ENCODE data around the gene NHS. TPM values are rescaled to one million over a fixed set of nuclear protein-coding genes. Genes with fewer than 3 reads are reported as not detected.

NHS gene
- total RNA-seq, 4 donors from 2014 or later = 0.88 to 9.1 (median 2.5) TPM

- H3K27me3 ChIP-seq = no peaks in the 10 kb centered on the region
- H3K27ac ChIP-seq = no peak overlapping the region
- TF ChIP-seq POLR2A (IDR thresholded peaks at IDR 0.05) (no peak), CTCF (IDR thresholded peaks at IDR 0.05) (no peak)
- H3K36me3 ChIP-seq = no peaks in the 10 kb centered on the region
- no peaks in the 10 kb centered on the region for H3K9me3 ChIP-seq
- no peak for DNase-seq
- H3K4me1 ChIP-seq = no peaks in the 10 kb centered on the region
- H3K4me3 ChIP-seq = no peak overlapping the region
Measured at GRCh38 chrX:17617806-17618205, 242.8 kb downstream of the NHS start.

GRCh38 chrX:17621566-17622270 is 246.7 kb downstream of the NHS start:
- no peak for DNase-seq
- Histone ChIP-seq H3K9me3 (no peaks in the 10 kb centered on the region), H3K4me1 (no peaks in the 10 kb centered on the region), H3K27ac (no peak overlapping the region), H3K4me3 (no peak overlapping the region), H3K27me3 (no peaks in the 10 kb centered on the region), H3K36me3 (no peaks in the 10 kb centered on the region)
- TF ChIP-seq POLR2A (IDR thresholded peaks at IDR 0.05) (no peak), CTCF (IDR thresholded peaks at IDR 0.05) (no peak)

- TF ChIP-seq POLR2A (IDR thresholded peaks at IDR 0.05) (no peak), CTCF (IDR thresholded peaks at IDR 0.05) (no peak)
- no peaks in the 10 kb centered on the region for H3K4me1 ChIP-seq
- H3K36me3 ChIP-seq = no peaks in the 10 kb centered on the region
- H3K27me3 ChIP-seq = no peaks in the 10 kb centered on the region
- no peak for DNase-seq
- H3K9me3 ChIP-seq = no peaks in the 10 kb centered on the region
- no peak overlapping the region for H3K4me3 ChIP-seq
- H3K27ac ChIP-seq = no peak overlapping the region
Measured at GRCh38 chrX:17622331-17622730, 247.3 kb downstream of the NHS start.

- no peaks in the 10 kb centered on the region for H3K27me3 ChIP-seq
- no peaks in the 10 kb centered on the region for H3K9me3 ChIP-seq
- H3K4me3 ChIP-seq = no peak overlapping the region
- no peak for TF ChIP-seq CTCF (IDR thresholded peaks at IDR 0.05)
- TF ChIP-seq POLR2A (IDR thresholded peaks at IDR 0.05) = no peak
- no peak overlapping the region for H3K27ac ChIP-seq
- H3K4me1 ChIP-seq = no peaks in the 10 kb centered on the region
- H3K36me3 ChIP-seq = no peaks in the 10 kb centered on the region
- no peak for DNase-seq
Measured at GRCh38 chrX:17623750-17624149, 248.8 kb downstream of the NHS start.

GRCh38 chrX:17627026-17627425 is 252.0 kb downstream of the NHS start:
- TF ChIP-seq CTCF (IDR thresholded peaks at IDR 0.05) (no peak), POLR2A (IDR thresholded peaks at IDR 0.05) (no peak)
- no peak for DNase-seq
- H3K27ac ChIP-seq = no peak overlapping the region
- H3K36me3 ChIP-seq = no peaks in the 10 kb centered on the region
- H3K27me3 ChIP-seq = no peaks in the 10 kb centered on the region
- H3K4me3 ChIP-seq = no peak overlapping the region
- no peaks in the 10 kb centered on the region for H3K4me1 ChIP-seq
- no peaks in the 10 kb centered on the region for H3K9me3 ChIP-seq

- no peaks in the 10 kb centered on the region for H3K36me3 ChIP-seq
- DNase-seq = no peak
- H3K4me3 ChIP-seq = no peak overlapping the region
- H3K27ac ChIP-seq = no peak overlapping the region
- no peaks in the 10 kb centered on the region for H3K9me3 ChIP-seq
- TF ChIP-seq CTCF (IDR thresholded peaks at IDR 0.05) = no peak
- no peak for TF ChIP-seq POLR2A (IDR thresholded peaks at IDR 0.05)
- no peaks in the 10 kb centered on the region for H3K4me1 ChIP-seq
- no peaks in the 10 kb centered on the region for H3K27me3 ChIP-seq
Measured at GRCh38 chrX:17628976-17629375, 254.0 kb downstream of the NHS start.
